Gastrocnemius medialis (tissue), 4 donors: ENCODE measurements around the gene NDUFAF8. TPM values are rescaled to one million over a fixed set of nuclear protein-coding genes. Genes with fewer than 3 reads are reported as not detected.

Experiments
- ATAC-seq, 2 donors: fragments of 150-250 bp; one replicate each; pipeline ENCODE4 v1.9.1; 2016
- DNase-seq, 2 donors: peaks; one replicate each; pipeline ENCODE4 v3.0.0-alpha.2; 2019
- H3K27ac ChIP-seq, 4 donors: fragments of 200-600 bp; sonication (generic); 1 replicate in 1 of 4; 2 replicates in 3 of 4; pipeline ENCODE4 v1.5.1; 2016 to 2018; ENCODE audit warnings: mild to moderate bottlenecking in 2 of 4, moderate library complexity in 1 of 4
- H3K27me3 ChIP-seq, 3 donors: fragments of 200-600 bp; sonication (generic) in 2 of 3; 1 replicate in 1 of 3; 2 replicates in 2 of 3; pipeline versions ENCODE4 v1.5.1 to v1.6.0; 2016 to 2019; ENCODE audit warnings: mild to moderate bottlenecking in 1 of 3, moderate library complexity in 1 of 3
- H3K36me3 ChIP-seq, 2 donors: fragments of 200-600 bp; sonication (generic) in 1 of 2; one replicate each; pipeline ENCODE4 v1.5.1; 2017 to 2018
- H3K4me1 ChIP-seq, 2 donors: fragments of 200-600 bp; sonication (generic) in 1 of 2; one replicate each; pipeline ENCODE4 v1.5.1; 2016 to 2017; ENCODE audit warnings: mild to moderate bottlenecking in 2 of 2
- H3K4me3 ChIP-seq, 4 donors: fragments of 200-600 bp; sonication (generic) in 3 of 4; 1 replicate in 1 of 4; 2 replicates in 3 of 4; pipeline ENCODE4 v1.5.1; 2016 to 2019; ENCODE audit warnings: mild to moderate bottlenecking in 2 of 4
- H3K9me3 ChIP-seq, 3 donors: fragments of 200-600 bp; sonication (generic) in 2 of 3; 1 replicate in 1 of 3; 2 replicates in 2 of 3; pipeline ENCODE4 v1.5.1; 2016 to 2019
- CTCF ChIP-seq, 5 experiments: fragments of 450-650 bp in 3 of 5; fragments of 200-600 bp in 2 of 5; sonication (generic) in 2 of 5; IDR thresholded peaks in 4 of 5; conservative IDR thresholded peaks in 1 of 5; 1 replicate in 4 of 5; 2 replicates in 1 of 5; pipeline ENCODE4 v1.5.1; 2016 to 2019; ENCODE audit warnings: antibody characterized with exemption in 5 of 5, mild to moderate bottlenecking in 3 of 5, moderate library complexity in 3 of 5
- POLR2A ChIP-seq, 2 donors: fragments of 450-650 bp; IDR thresholded peaks; one replicate each; pipeline ENCODE4 v1.6.1; 2017; ENCODE audit warnings: antibody characterized with exemption in 2 of 2, mild to moderate bottlenecking in 2 of 2, moderate library complexity in 2 of 2
- in situ Hi-C, 4 donors: fragments of 200-750 bp; cut with MboI; loops; one replicate each; pipeline versions ENCODE4 v1.15.0 to v1.8.0; 2017; ENCODE audit warnings: low sequenced_read_pairs in 4 of 4
- intact Hi-C: fragments of 100-400 bp; cut with DNase I; formaldehyde crosslinking; loops from one replicate; pipeline ENCODE4 v1.15.1; 2023; ENCODE audit warnings: low total_unique reads
- total RNA-seq, 4 donors: library from RNA; depleted of rRNA; stranded (reverse); fragments of >200 nt; gene quantifications; one replicate each; pipeline versions ENCODE4 v1.1.0 to v1.2.3, GENCODE V29; 2016

Gene NDUFAF8
- total RNA-seq, 4 donors from 2014 or later, result 39.4 to 700 (median 74.5) TPM

- Histone ChIP-seq H3K4me3 (no peak overlapping the region), H3K36me3 (no peaks in the 10 kb centered on the region), H3K27me3 (no peaks in the 10 kb centered on the region), H3K9me3 (no peaks in the 10 kb centered on the region), H3K4me1 (no peaks in the 10 kb centered on the region), H3K27ac (no peak overlapping the region)
- ATAC-seq (no peak), DNase-seq (no peak)
- in situ Hi-C loops, result no loop called here
- TF ChIP-seq POLR2A (IDR thresholded peaks at IDR 0.05), result no peak
- TF ChIP-seq CTCF (IDR thresholded peaks at IDR 0.05 in 4 of 5, conservative IDR thresholded peaks at IDR 0.05 in 1 of 5), result no peak
- intact Hi-C loops, result no loop called here
These were observed 47.5 kb upstream of the NDUFAF8 start for GRCh38 chr17:81191646-81192045.

- intact Hi-C loops, result no loop called here
- no peak for DNase-seq
- no peak overlapping the region for H3K27ac ChIP-seq
- in situ Hi-C loops, result no loop called here
- no peaks in the 10 kb centered on the region for H3K9me3 ChIP-seq
- TF ChIP-seq POLR2A (IDR thresholded peaks at IDR 0.05) (no peak), CTCF (IDR thresholded peaks at IDR 0.05 in 4 of 5, conservative IDR thresholded peaks at IDR 0.05 in 1 of 5) (no peak)
- H3K27me3 ChIP-seq, result no peaks in the 10 kb centered on the region
- ATAC-seq, result no peak
- no peaks in the 10 kb centered on the region for H3K4me1 ChIP-seq
- H3K36me3 ChIP-seq, result no peaks in the 10 kb centered on the region
- no peak overlapping the region for H3K4me3 ChIP-seq
These were observed 46.6 kb upstream of the NDUFAF8 start for GRCh38 chr17:81192386-81193050.

- intact Hi-C loops, result no loop called here
- H3K9me3 ChIP-seq, result no peaks in the 10 kb centered on the region
- H3K27me3 ChIP-seq, result no peaks in the 10 kb centered on the region
- DNase-seq (no peak), ATAC-seq (no peak)
- no peak overlapping the region for H3K4me3 ChIP-seq
- no peak overlapping the region for H3K27ac ChIP-seq
- TF ChIP-seq CTCF (IDR thresholded peaks at IDR 0.05 in 4 of 5, conservative IDR thresholded peaks at IDR 0.05 in 1 of 5) (no peak), POLR2A (IDR thresholded peaks at IDR 0.05) (no peak)
- no peaks in the 10 kb centered on the region for H3K4me1 ChIP-seq
- in situ Hi-C loops, result no loop called here
- no peaks in the 10 kb centered on the region for H3K36me3 ChIP-seq
These were observed 46.1 kb upstream of the NDUFAF8 start for GRCh38 chr17:81193051-81193410.

GRCh38 chr17:81193470-81194224, 45.5 kb upstream of the NDUFAF8 start:
- Histone ChIP-seq H3K4me1 (no peaks in the 10 kb centered on the region), H3K36me3 (no peaks in the 10 kb centered on the region), H3K4me3 (no peak overlapping the region), H3K27me3 (no peaks in the 10 kb centered on the region), H3K27ac (no peak overlapping the region), H3K9me3 (no peaks in the 10 kb centered on the region)
- TF ChIP-seq POLR2A (IDR thresholded peaks at IDR 0.05) (no peak), CTCF (IDR thresholded peaks at IDR 0.05 in 4 of 5, conservative IDR thresholded peaks at IDR 0.05 in 1 of 5) (no peak)
- intact Hi-C loops (no loop called here), in situ Hi-C loops (no loop called here)
- ATAC-seq, result no peak
- DNase-seq, result no peak
